ENCODE results near the gene SLC45A1. TPM values are rescaled to one million over a fixed set of nuclear protein-coding genes. Genes with fewer than 3 reads are reported as not detected.

Gene SLC45A1
- total RNA-seq, 3 donors from 2014 or later (not counting 1 experiment from before 2014, with no cell fraction given), result 0.45 to 0.68 (median 0.52) TPM

GRCh38 chr1:8384577-8384976 is 66.7 kb downstream of the SLC45A1 start:
- H3K27ac ChIP-seq (ENCODE audit: low read length), result no peak overlapping the region
- intact Hi-C loops (cut with micrococcal nuclease), result no loop called here
- no peaks in the 10 kb centered on the region for H3K27me3 Mint-ChIP-seq (ENCODE audit: low read depth in 2 of 2)
- H3K9me3 ChIP-seq (ENCODE audit: control insufficient read depth, insufficient read depth, low read length), result no peaks in the 10 kb centered on the region
- H3K27ac Mint-ChIP-seq, result no peak overlapping the region
- no peak overlapping the region for H3K4me3 Mint-ChIP-seq
- H3K36me3 Mint-ChIP-seq, result no peaks in the 10 kb centered on the region
- H3K4me3 ChIP-seq (ENCODE audit: low read length), result no peak overlapping the region
- peaks cover 25% of the 10 kb centered on the region for H3K4me1 ChIP-seq (ENCODE audit: control insufficient read depth, insufficient read depth, low read length)
- no peaks in the 10 kb centered on the region for H3K9me3 Mint-ChIP-seq
- WGBS (ENCODE audit: insufficient coverage), result 80% methylated on average over 2 of the region's 2 CpGs
- no peak for TF ChIP-seq CTCF (IDR thresholded peaks at IDR 0.05)
- DNase-seq (no peak), ATAC-seq (no peak)
- no peaks in the 10 kb centered on the region for H3K27me3 ChIP-seq (ENCODE audit: control insufficient read depth, insufficient read depth, low read length)
- peaks cover 35 to 41% of the 10 kb centered on the region in 2 donors for H3K4me1 Mint-ChIP-seq
- H3K36me3 ChIP-seq (ENCODE audit: control insufficient read depth, insufficient read depth, low read length), result no peaks in the 10 kb centered on the region

- peaks cover 35 to 48% of the 10 kb centered on the region in 2 donors for H3K4me1 Mint-ChIP-seq
- H3K27ac ChIP-seq (ENCODE audit: low read length), result no peak overlapping the region
- H3K27me3 ChIP-seq (ENCODE audit: control insufficient read depth, insufficient read depth, low read length), result no peaks in the 10 kb centered on the region
- H3K4me3 Mint-ChIP-seq, result no peak overlapping the region
- no peak overlapping the region for H3K27ac Mint-ChIP-seq
- no peak for ATAC-seq
- no peaks in the 10 kb centered on the region for H3K36me3 Mint-ChIP-seq
- H3K4me3 ChIP-seq (ENCODE audit: low read length), result no peak overlapping the region
- H3K9me3 ChIP-seq (ENCODE audit: control insufficient read depth, insufficient read depth, low read length), result no peaks in the 10 kb centered on the region
- intact Hi-C loops (cut with micrococcal nuclease), result no loop called here
- H3K4me1 ChIP-seq (ENCODE audit: control insufficient read depth, insufficient read depth, low read length), result peaks cover 20% of the 10 kb centered on the region
- H3K27me3 Mint-ChIP-seq (ENCODE audit: low read depth in 2 of 2), result no peaks in the 10 kb centered on the region
- no peak for DNase-seq
- H3K9me3 Mint-ChIP-seq, result no peaks in the 10 kb centered on the region
- H3K36me3 ChIP-seq (ENCODE audit: control insufficient read depth, insufficient read depth, low read length), result no peaks in the 10 kb centered on the region
- TF ChIP-seq CTCF (IDR thresholded peaks at IDR 0.05), result no peak
These were observed 68.3 kb downstream of the SLC45A1 start for GRCh38 chr1:8386247-8386646.

- H3K27ac Mint-ChIP-seq, result no peak overlapping the region
- H3K4me3 ChIP-seq (ENCODE audit: low read length), result no peak overlapping the region
- H3K27ac ChIP-seq (ENCODE audit: low read length), result no peak overlapping the region
- peaks cover 32 to 45% of the 10 kb centered on the region in 2 donors for H3K4me1 Mint-ChIP-seq
- ATAC-seq (no peak), DNase-seq (no peak)
- H3K4me3 Mint-ChIP-seq, result no peak overlapping the region
- peaks cover 4% of the 10 kb centered on the region for H3K4me1 ChIP-seq (ENCODE audit: control insufficient read depth, insufficient read depth, low read length)
- H3K27me3 Mint-ChIP-seq (ENCODE audit: low read depth in 2 of 2), result no peaks in the 10 kb centered on the region
- H3K36me3 ChIP-seq (ENCODE audit: control insufficient read depth, insufficient read depth, low read length), result peaks cover 6% of the 10 kb centered on the region
- no peaks in the 10 kb centered on the region for H3K27me3 ChIP-seq (ENCODE audit: control insufficient read depth, insufficient read depth, low read length)
- intact Hi-C loops (cut with micrococcal nuclease), result no loop called here
- H3K36me3 Mint-ChIP-seq, result no peaks in the 10 kb centered on the region
- no peaks in the 10 kb centered on the region for H3K9me3 ChIP-seq (ENCODE audit: control insufficient read depth, insufficient read depth, low read length)
- WGBS (ENCODE audit: insufficient coverage), result 97% methylated on average over 12 of the region's 12 CpGs
- no peaks in the 10 kb centered on the region for H3K9me3 Mint-ChIP-seq
- TF ChIP-seq CTCF (IDR thresholded peaks at IDR 0.05), result no peak
These were observed 71.0 kb downstream of the SLC45A1 start for GRCh38 chr1:8388732-8389562.
